Testis (tissue), 2 donors: ENCODE measurements around the gene GNAS.

Source experiments
- POLR2A ChIP-seq: fragments of 450-650 bp; IDR thresholded peaks from one replicate; pipeline ENCODE4 v1.6.1; 2017; ENCODE audit warnings: antibody characterized with exemption, mild to moderate bottlenecking, moderate library complexity
- TF ChIP-seq, protein P1 (sequence below), 3 experiments: fragments of 450-650 bp in 2 of 3; fragments of 200-600 bp in 1 of 3; sonication (generic) in 1 of 3; IDR thresholded peaks; one replicate each; pipeline ENCODE4 v1.5.1; 2016 to 2019; ENCODE audit warnings: antibody characterized with exemption in 3 of 3, mild to moderate bottlenecking in 2 of 3, moderate library complexity in 1 of 3

DNA sequence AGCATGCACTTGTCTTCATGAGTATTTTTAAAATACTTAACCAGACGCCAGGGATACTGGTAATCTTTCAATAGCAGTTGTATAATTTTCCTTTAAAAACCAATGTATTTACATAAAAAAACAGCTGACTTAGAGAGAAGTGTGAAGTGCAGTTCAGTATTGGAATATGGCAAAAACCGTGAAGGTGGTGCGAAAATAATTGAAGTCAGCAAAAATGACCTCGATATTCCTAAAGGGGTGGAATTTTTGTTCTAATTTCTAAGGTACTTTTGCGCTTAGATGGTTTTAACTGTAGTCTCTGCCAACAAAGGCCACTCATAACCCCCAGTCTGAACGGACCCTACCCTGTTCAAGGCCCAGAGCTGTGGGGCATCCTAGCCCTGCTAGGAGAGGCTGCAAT, 27.1 kb upstream of the GNAS start:
- TF ChIP-seq, protein P1, sequence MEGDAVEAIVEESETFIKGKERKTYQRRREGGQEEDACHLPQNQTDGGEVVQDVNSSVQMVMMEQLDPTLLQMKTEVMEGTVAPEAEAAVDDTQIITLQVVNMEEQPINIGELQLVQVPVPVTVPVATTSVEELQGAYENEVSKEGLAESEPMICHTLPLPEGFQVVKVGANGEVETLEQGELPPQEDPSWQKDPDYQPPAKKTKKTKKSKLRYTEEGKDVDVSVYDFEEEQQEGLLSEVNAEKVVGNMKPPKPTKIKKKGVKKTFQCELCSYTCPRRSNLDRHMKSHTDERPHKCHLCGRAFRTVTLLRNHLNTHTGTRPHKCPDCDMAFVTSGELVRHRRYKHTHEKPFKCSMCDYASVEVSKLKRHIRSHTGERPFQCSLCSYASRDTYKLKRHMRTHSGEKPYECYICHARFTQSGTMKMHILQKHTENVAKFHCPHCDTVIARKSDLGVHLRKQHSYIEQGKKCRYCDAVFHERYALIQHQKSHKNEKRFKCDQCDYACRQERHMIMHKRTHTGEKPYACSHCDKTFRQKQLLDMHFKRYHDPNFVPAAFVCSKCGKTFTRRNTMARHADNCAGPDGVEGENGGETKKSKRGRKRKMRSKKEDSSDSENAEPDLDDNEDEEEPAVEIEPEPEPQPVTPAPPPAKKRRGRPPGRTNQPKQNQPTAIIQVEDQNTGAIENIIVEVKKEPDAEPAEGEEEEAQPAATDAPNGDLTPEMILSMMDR (IDR thresholded peaks at IDR 0.05), result no peak
- no peak for TF ChIP-seq POLR2A
